Measurements from ENCODE around the gene PHLDB1.

PHLDB1 gene

DNA sequence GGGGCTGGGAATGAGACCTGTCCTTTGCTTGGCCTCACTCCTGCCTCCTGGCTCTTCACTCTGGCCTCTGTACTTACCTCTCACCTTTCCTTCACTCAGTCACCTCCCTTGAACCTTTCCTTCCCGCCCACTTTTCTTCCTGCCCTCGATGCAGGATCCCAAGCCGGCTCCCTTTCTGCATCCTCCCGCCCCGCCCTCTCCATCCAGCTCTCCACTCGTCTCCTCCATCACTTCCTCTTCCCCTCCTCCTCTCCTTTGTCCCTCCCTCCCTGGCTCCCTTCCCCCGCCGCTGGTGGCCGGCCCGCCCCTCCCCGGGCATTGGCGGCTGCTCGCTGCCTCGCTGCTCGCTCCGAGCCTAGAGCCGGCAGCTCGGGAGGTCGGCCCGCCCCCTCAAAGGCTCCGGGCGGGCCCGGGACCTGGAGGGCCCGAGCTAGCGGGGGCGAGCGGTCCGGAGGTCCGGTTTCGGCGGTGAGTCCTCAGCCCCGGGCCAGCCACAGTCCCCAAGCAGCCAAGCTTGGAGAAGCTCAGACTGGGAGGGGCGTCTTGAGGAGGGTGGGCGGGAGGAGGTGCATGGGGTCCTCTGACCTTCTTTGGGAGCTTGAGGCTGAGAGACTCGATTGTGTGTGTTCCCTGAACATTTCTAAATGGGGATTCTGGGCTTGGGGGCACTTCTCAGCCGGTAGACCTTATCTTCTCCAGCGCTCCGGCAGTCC lies 13.8 kb downstream of the PHLDB1 start:
- peak; percentile 82 to 97 (median 88) for DNase-seq
- intact Hi-C loops (cut with DNase I) = no loop called here

DNA sequence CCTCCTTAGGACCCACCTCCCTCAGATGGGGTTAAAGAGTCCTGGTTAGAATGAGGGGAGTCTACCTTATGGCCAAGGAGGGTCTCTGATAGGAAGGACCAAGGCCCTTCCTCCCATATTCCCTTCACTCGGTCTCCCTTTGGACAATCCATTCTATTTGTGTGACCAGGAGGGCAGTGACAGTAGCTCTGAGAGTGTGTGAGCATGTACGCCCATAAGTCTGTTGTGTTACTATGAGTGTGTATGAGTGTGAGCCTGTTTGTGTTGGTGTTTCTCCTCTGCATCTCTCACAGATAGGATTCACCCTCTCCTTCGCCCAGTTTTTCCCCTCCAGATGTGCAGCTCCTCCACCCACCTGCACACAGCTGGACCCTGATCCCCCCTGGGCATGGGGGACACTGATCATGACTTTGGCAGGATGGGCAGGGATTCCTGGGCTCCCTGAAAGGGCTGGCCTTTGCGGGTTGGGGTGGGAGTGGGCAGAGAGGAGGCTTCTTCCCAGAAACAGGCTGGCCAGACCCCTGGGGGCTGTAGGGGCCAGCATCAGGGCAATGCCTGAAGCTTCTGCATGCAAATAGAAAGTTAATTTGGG lies 14.5 kb downstream of the PHLDB1 start:
- no peak for DNase-seq
- intact Hi-C loops (cut with DNase I) = no loop called here

DNA sequence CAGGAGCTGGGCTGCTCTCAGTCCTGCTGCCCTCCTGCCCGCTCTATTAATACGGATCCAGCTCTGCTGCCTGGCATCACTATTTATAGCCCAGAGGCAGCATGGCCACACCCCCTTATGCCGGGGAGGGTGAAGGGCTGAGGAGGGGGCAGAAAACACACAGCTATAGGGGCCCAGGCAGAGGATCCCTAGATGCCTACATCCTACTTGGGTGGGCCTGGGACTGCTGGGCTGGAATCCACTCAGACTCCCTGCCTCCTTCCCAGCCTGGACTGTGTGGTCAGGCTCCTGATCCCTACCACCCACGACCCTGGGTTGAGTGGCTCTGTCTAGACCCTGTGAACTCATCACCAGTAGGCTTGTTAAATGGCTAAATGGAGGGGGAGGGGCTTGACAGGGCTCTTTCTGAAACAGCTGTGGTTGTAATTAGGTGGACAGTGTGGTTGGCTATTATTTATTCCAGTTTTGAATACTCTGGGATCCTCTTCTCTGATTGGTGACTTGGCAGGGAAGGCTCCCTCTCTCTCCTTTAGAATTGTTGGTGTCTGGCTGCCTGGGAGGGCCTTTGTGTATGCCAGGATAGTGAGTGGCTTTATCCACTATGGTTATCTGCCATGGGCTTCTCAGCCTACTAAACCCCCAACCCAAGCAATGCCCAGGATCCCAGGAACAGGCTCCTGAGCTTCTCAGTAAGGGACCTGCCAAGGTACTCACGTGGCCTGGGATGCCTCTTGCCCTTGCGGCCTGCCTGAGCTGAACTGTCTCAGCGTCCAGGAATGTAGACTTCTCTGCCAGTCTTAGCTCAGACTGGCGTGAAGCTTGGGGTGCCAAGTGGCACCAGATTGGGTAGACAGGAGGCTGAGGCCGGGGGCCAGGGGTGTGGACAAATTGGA lies 15.2 kb downstream of the PHLDB1 start:
- intact Hi-C loops (cut with DNase I) = no loop called here
- DNase-seq = peak in 6 of 10 donors; percentile 39 to 92 (median 50)

DNA sequence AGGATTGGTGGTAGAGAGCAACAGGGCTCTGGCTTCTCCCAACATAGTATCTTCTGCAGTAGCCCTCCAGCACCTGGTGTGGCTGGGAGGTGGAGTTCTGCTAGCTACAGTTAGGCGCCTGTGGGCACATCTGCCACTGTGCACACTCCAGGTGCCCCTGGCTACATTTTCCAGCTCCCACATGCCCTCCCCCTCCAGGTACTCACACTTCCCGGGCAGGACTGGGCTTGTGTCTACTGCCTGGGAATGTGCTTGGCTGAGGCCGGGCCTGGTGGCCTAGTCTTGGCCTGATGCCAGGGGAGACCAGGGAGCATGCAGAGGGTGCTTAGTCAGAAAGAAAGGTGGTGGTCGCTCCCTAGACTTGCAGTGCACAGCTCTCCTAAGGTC lies 15.8 kb downstream of the PHLDB1 start:
- intact Hi-C loops (cut with DNase I) = no loop called here
- peak in 1 of 10 donors; percentile 87 for DNase-seq

DNA sequence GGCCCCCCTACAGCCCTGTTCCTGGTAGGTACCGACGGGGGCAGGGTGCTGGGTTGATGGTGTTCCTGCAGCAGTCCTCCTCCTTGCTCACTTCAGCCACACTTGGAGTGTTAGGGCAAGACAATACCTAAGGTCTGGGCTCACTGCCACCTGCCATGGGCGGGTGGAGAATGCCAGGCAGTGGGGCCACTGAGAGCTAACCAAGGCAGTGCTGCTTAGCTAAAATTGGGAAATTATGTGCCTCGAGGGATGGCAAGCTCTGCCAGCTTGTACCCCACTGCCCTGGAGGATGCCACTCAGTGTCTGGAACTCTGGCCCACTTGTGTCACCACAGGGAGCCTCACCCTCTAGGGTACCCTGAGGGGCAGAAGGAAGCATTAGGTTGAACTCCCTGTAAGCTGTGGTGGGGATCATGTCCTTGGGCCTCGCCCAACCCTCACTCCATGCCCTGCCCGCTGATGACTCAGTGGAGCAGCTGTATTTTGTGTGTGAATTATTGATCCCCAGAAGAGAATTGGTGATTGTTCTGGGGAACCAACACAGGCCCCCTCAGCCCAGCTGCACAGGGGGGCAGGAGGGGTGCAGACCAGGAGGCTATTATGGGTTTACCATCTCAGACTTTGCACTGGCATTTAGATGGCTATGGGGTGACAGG lies 17.7 kb downstream of the PHLDB1 start:
- intact Hi-C loops (cut with DNase I) = no loop called here
- peak in 4 of 10 donors; percentile 38 to 93 (median 68) for DNase-seq

DNA sequence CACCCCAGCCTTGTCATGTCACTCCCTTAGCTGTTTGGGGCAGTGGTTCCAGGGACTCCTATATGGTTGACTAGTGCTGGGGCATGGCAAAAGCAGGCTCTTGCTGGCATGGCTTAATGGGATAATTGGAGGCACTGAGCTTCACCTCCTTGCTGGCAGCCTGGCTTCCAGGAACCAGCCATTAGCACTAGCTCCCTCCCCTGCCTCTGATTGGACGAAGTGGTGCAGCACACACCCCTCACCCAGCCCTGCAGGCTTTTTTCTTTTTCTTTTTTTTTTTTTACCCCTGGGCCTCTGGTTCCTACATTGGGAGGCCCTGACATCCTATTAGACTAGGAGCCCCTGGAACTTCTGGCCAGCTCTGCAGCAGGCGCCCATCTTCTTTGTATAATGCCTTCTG lies 18.6 kb downstream of the PHLDB1 start:
- intact Hi-C loops (cut with DNase I) = no loop called here
- peak in 2 of 10 donors; percentile 19 to 61 for DNase-seq

DNA sequence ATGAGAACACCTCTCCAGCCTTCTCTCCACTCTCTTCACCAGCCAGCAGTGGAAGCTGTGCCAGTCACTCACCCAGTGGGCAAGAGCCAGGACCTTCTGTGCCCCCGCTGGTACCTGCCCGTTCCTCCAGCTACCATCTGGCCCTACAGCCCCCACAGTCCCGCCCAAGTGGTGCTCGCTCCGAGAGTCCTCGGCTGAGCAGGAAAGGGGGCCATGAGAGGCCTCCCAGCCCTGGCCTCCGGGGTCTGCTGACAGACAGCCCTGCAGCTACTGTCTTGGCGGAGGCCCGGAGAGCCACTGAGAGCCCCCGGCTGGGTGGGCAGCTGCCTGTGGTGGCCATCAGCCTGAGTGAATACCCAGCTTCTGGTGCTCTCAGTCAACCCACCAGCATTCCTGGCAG lies 20.2 kb downstream of the PHLDB1 start:
- intact Hi-C loops (cut with DNase I) = no loop called here

DNA sequence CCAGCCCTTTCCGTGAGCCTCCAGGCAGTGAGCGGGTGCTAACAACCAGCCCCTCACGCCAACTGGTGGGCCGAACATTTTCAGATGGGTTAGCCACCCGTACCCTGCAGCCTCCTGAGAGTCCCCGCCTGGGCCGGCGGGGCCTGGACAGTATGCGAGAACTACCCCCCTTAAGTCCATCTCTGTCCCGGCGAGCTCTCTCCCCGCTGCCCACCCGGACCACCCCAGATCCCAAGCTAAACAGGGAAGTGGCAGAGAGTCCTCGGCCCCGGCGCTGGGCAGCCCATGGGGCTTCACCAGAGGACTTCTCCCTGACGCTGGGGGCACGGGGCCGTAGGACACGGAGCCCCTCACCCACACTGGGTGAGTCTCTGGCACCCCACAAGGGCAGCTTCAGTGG lies 20.6 kb downstream of the PHLDB1 start:
- intact Hi-C loops (cut with DNase I) = no loop called here

More for the DNA sequence above, 20.2 kb downstream of the PHLDB1 start:
- DNase-seq = peak in 1 of 10 donors; percentile 77

DNA sequence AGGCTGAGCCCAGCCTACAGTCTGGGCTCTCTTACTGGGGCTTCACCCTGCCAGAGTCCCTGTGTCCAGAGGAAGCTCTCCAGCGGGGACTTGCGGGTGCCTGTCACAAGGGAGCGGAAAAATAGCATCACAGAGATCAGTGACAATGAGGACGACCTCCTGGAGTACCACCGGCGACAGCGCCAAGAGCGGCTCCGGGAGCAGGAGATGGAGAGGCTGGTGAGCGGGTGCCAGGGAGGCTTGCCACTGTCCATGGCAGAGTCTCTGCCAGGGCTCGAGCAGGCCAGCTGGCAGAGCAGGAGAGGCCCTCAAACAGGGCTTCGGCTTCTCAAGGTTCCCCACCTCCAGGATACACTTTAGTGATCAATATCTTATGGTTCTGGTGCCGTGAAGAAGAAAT lies 21.0 kb downstream of the PHLDB1 start:
- intact Hi-C loops (cut with DNase I) = no loop called here
- peak in 4 of 10 donors; percentile 28 to 91 (median 76) for DNase-seq

More for the DNA sequence above, 20.6 kb downstream of the PHLDB1 start:
- DNase-seq = peak in 2 of 10 donors; percentile 65 to 67

DNA sequence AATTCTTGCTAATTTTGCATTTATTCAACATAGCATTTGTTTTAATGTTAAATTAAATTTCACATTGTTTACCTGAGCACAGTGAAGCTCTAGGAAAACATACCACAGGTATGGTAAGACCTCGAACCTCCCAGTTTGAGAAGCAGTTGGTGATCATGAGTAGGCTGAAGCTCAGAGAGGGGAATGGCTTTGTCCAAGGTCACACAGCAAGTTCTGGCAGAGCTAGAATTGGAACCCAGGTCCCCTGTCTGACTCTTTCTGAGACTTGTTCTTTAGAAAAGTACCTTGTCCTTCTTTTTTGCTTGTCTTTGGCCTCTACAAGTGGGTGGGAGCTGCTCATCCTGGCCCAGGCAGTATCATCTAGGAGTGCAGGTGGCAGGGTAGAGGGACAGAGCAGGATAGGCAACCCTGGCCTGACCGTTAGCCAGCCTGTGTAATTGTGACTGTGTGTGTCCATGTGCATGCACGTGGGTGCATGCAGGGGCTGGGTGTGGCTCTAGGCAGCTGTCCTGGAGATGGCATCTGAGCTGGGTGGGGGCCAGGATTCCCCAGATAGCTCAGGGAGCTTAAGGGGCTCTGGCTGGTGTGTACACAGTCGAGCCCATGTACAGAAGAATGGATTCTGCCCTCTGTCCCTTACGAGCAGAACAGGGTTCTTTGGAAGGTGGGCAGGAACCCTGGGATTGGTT lies 21.6 kb downstream of the PHLDB1 start:
- peak in 1 of 10 donors; percentile 59 for DNase-seq
- intact Hi-C loops (cut with DNase I) = no loop called here

DNA sequence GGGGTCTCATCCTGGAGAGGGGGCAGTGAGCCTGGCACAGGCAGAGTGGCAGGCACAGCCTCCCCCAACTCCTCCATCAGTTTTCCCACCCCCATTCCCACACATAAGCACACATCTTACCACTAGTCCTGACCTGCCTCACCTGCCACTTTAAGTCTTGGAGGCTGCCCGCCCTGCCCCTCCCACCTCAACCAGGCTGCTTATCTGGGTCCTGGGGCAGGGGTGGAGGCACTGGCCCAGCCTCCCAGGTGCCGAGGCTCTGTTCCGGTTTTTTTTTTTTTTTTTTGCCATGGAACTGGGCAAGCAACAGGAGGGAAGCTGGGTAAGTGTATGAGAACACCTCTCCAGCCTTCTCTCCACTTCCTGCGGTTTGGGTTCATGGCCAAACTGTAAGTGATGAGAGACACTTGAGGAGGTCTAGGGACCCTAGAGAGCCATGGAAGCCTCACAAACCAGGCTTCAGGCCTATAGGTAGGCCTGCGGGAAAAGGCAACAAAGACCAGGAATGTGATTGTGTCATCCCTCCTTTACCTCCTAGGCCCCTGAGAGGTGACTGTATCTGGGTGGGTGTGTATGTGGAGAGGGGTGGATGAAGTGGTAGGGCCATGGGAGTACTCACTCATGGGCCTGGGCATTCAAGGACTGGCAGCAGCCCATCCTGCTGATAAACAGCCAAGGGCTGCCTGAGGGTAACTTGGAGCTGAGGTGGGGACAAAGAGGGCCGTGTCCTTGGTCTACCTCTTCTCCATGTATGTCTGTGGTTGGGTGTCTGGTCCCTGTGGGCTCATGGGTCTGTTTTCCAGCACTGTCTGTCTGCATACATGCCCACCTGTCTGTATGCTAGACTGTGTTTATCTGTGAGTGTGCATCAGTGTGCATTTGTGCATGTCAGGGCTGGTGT lies 22.6 kb downstream of the PHLDB1 start:
- DNase-seq = peak in 2 of 10 donors; percentile 1 to 55
- intact Hi-C loops (cut with DNase I) = no loop called here

DNA sequence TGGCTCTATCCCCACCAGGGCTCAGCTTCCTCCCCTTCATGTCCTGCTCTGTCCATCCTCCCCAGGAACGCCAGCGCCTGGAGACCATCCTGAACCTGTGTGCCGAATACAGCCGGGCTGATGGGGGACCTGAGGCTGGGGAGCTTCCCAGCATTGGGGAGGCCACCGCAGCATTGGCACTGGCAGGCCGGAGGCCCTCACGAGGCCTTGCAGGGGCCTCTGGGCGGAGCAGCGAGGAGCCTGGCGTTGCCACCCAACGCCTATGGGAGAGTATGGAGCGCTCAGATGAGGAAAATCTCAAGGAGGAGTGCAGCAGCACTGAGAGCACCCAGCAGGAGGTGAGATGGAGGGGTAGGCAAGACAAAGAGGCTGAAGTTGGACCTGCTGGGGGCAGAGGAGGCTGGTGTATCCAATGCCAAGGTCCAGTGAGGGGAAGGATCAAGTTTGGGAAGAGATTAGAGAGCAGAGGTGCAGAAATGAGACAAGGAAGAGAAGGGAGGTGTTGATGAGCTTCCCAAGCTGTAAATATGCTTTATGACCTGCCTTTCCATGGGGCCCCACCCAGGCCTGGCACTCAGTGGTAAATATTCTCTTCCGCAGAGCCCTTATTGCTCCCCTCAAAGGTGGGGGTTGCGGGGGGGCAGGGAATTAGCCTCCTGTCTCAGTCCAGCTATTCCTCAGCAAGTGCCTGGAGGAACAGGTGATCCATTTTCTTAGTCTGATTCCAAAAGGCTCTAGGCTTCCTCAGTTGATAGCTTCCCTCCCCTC lies 23.9 kb downstream of the PHLDB1 start:
- intact Hi-C loops (cut with DNase I) = no loop called here
- peak in 2 of 10 donors; percentile 54 to 70 for DNase-seq

DNA sequence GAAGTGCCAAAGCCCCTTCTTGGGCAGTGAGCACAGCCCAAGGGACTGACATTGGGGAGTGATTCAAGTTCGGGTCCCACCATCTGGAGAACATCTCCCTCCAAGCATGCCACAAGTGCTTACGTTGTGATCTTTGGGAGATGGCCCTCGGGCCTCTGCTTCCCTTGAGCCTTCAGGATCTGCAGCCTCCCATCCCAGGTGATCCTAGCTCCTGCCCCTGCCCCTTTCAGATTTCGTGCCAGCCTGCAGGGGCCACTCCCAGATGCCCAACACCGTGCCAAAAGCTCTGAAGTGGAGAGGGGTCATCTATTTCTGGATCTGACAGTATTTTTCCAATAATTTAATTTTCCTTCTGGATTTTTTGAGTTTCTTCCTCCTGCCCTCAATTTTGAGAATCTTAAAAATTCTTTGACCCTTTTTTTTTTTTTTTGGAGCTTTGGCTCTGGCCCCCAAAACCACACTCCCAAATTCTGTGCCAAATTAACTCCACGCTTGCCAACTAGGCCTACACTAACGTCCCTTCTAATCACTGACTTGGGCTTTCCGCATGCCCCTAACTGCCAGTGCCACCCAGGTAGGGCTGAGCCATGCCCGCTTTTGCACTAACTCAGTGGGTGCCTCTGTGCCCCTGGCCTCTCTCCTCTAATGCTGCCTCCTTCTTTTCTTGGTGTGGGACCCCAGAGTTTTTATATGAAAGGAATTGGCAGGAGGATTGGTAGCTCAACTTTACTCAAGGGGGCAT lies 25.3 kb downstream of the PHLDB1 start:
- DNase-seq = peak in 2 of 10 donors; percentile 54 to 59
- intact Hi-C loops (cut with DNase I) = no loop called here

DNA sequence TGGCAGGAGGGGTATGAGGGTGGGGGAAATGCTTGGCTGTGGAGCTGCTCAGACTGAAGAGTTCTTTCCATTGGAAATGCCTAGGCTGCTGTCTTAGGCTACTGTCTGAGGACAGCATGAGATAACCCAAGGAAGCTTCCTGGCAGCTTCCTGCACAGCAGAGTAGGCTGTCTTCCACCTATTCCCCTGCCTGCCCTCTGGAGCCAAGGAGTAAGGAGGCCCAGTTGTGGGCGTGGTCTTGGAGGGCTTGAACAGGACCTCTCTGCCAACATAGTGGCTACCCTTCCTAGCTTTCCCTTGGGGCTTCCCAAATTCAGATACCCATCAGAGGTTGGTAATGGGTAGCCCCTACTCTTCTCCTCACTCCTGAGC lies 25.9 kb downstream of the PHLDB1 start:
- peak in 1 of 10 donors; percentile 2 for DNase-seq
- intact Hi-C loops (cut with DNase I) = no loop called here

DNA sequence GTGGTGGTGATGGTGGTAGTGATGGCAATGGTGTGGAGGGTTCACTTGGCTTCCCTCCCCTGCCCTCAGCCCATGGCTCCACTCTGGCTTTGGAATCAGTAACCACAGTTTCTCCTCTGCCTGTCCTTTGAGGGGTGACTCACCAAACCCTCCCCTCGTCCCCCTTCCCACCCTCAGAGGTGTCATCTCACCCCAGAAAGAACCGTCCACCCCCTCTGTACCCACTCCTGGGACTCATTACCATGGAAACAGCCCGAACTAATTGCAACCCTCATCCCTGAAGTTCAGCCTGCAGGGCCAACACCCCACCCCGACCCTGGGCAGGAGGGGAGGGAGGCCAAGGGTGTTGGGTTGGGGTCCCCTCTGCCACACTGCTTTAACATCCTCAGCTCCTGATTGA lies 26.6 kb downstream of the PHLDB1 start:
- intact Hi-C loops (cut with DNase I) = no loop called here
- peak in 2 of 10 donors; percentile 50 to 80 for DNase-seq

DNA sequence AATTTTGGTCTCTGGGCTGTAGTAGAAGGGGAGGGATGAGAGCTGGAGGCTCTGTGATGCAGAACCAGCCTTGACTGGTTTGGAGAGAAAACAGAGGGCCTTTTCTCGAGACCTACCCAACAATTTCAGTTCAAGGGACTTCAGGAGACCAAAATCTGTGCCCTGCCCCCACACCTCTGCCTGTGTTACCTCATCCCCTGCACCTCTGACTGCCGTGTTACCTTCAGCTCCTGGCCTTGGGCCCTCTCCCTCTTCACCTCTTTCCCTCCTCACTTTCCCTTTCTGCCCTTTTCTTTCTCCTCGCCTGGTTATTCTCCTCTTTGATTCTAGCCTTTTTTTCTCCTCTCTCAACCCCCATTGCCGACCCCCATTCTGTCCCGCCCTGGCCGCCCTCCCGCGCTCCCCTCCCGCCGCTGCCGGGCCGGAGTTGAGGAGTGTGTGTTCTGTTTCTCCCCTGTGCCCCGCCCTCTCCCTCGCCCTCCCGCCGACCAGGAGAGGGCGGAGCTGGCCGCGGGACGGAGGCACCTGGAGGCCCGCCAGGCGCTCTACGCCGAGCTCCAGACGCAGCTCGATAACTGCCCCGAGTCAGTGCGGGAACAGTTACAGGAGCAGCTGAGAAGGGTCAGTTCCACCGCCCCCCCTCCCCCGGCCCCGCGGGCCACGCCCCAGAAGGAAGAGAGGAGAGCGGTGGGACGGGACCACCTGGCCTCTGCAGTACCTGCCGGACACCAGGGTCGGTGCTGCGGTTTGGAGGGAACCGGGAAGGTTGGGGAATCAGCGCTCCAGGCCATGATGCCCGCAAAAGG lies 27.2 kb downstream of the PHLDB1 start:
- peak in 5 of 10 donors; percentile 36 to 89 (median 71) for DNase-seq
- intact Hi-C loops (cut with DNase I) = no loop called here

DNA sequence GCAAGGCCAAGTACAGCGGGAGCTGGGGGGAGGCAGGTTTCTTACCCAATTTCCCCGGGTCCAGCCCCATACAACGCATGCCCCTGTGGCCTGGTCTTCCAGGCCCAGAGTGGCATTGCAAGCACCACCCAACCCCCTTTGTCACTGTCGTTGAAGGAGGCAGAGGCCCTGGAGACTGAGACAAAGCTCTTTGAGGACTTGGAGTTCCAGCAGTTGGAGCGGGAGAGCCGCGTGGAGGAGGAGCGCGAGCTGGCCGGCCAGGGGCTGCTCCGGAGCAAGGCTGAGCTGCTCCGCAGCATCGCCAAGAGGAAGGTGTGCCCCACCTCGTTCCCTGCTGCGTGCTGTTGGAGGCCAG lies 27.8 kb downstream of the PHLDB1 start:
- peak in 3 of 10 donors; percentile 42 to 77 (median 73) for DNase-seq
- intact Hi-C loops (cut with DNase I) = no loop called here

All from posterior cingulate gyrus (tissue), 11 donors.